Hepatocyte (in vitro differentiated cells): ENCODE results near the gene PLCL2.

ENCODE experiments used
- CTCF ChIP-seq: fragments of 200-600 bp; sonication (generic); IDR thresholded peaks from 2 replicates; pipeline ENCODE4 v1.5.1; 2016; ENCODE audit warnings: antibody characterized with exemption, mild to moderate bottlenecking; ENCODE audit not compliant: poor library complexity
- EZH2phosphoT487 ChIP-seq: fragments of 200-600 bp; sonication (generic); IDR thresholded peaks from one replicate; pipeline ENCODE4 v1.6.1; 2018; ENCODE audit warnings: antibody characterized with exemption, mild to moderate bottlenecking, low read depth, moderate library complexity; ENCODE audit not compliant: unreplicated experiment, severe bottlenecking

GRCh38 chr3:17103579-17103978 lies 218.8 kb downstream of the PLCL2 start:
- no peak for TF ChIP-seq CTCF
- no peak for TF ChIP-seq EZH2phosphoT487
